Right atrium auricular region (tissue), 2 donors: ENCODE data around the gene AGBL4. TPM values are rescaled to one million over a fixed set of nuclear protein-coding genes. Genes with fewer than 3 reads are reported as not detected.

Experiments
- DNase-seq: peaks from one replicate; pipeline ENCODE4 v3.0.0-alpha.2; 2019; ENCODE audit warnings: low spot score
- H3K27ac ChIP-seq, 2 donors: fragments of 200-600 bp; sonication (generic); 1 replicate in 1 of 2; 2 replicates in 1 of 2; pipeline ENCODE4 v1.5.1; 2016 to 2019
- H3K27me3 ChIP-seq, 2 donors: fragments of 200-600 bp; sonication (generic); one replicate each; pipeline versions ENCODE4 v1.5.1 to v1.6.0; 2017 to 2019
- H3K36me3 ChIP-seq: fragments of 200-600 bp; sonication (generic); one replicate; pipeline ENCODE4 v1.5.1; 2016
- H3K4me1 ChIP-seq, 2 donors: fragments of 200-600 bp; sonication (generic); one replicate each; pipeline versions ENCODE4 v1.5.1 to v1.6.0; 2017 to 2019
- H3K4me3 ChIP-seq, 2 donors: fragments of 200-600 bp; sonication (generic); 1 replicate in 1 of 2; 2 replicates in 1 of 2; pipeline ENCODE4 v1.5.1; 2017 to 2019; ENCODE audit warnings: mild to moderate bottlenecking in 1 of 2, moderate library complexity in 1 of 2
- H3K9me3 ChIP-seq, 2 donors: fragments of 200-600 bp; sonication (generic); one replicate each; pipeline ENCODE4 v1.5.1; 2019
- total RNA-seq, 2 donors: library from RNA; depleted of rRNA; stranded (reverse); fragments of >200 nt; gene quantifications; one replicate each; pipeline ENCODE4 v1.1.0, GENCODE V29; 2016
- TF ChIP-seq, protein P1 (sequence below), 2 donors: fragments of 200-600 bp; sonication (generic); IDR thresholded peaks; one replicate each; pipeline ENCODE4 v1.5.1; 2019; ENCODE audit warnings: antibody characterized with exemption in 2 of 2

The AGBL4 gene
- total RNA-seq, 2 donors from 2014 or later, result 0.94 to 1.7 TPM

DNA sequence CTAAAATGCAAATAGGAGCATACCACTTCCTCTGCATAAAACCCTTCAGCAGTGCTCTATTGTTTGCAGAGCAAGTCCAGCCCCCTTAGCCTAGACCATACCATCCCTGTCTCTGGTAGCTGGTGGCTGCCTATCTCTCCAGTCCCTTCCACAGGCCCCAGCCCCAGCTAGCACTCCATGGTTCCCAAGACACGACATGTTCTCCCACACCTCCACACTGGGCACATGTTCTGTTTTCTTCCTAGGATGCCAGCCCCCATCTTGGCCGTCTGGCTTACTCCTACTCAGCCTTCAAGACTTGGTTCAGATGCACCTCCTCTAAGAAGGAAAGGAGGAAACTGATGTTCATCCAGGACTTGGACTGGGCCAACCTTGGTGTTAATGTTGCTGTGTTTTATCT, 1355.4 kb downstream of the AGBL4 start:
- no peak for DNase-seq
- H3K36me3 ChIP-seq, result no peaks in the 10 kb centered on the region
- no peak overlapping the region for H3K27ac ChIP-seq
- no peak overlapping the region for H3K4me3 ChIP-seq
- H3K9me3 ChIP-seq, result no peaks in the 10 kb centered on the region
- no peaks in the 10 kb centered on the region for H3K4me1 ChIP-seq
- TF ChIP-seq, protein P1, sequence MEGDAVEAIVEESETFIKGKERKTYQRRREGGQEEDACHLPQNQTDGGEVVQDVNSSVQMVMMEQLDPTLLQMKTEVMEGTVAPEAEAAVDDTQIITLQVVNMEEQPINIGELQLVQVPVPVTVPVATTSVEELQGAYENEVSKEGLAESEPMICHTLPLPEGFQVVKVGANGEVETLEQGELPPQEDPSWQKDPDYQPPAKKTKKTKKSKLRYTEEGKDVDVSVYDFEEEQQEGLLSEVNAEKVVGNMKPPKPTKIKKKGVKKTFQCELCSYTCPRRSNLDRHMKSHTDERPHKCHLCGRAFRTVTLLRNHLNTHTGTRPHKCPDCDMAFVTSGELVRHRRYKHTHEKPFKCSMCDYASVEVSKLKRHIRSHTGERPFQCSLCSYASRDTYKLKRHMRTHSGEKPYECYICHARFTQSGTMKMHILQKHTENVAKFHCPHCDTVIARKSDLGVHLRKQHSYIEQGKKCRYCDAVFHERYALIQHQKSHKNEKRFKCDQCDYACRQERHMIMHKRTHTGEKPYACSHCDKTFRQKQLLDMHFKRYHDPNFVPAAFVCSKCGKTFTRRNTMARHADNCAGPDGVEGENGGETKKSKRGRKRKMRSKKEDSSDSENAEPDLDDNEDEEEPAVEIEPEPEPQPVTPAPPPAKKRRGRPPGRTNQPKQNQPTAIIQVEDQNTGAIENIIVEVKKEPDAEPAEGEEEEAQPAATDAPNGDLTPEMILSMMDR (IDR thresholded peaks at IDR 0.05), result no peak
- H3K27me3 ChIP-seq, result no peaks in the 10 kb centered on the region

DNA sequence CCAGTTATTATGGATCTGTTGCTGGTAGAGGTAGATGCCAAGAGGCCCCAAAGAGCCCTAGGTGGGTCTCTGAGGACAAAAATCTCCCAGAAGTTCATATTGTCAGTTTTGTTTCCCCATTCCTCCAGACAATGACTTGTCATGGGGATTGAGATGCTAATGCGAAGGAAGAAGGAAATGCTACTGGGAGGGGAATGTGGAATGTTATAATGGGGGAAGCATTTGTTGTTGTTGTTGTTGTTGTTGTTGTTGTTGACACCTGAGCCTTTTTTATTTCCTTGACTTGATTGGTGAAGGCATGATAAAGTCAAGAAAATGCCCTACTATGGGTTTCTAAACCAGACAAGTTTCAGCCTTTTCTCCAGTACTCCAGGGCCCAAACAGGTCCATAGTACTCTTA, 1356.0 kb downstream of the AGBL4 start:
- TF ChIP-seq, protein P1 (IDR thresholded peaks at IDR 0.05), result no peak
- no peak for DNase-seq
- no peaks in the 10 kb centered on the region for H3K4me1 ChIP-seq
- H3K27ac ChIP-seq, result no peak overlapping the region
- no peaks in the 10 kb centered on the region for H3K9me3 ChIP-seq
- H3K4me3 ChIP-seq, result no peak overlapping the region
- H3K36me3 ChIP-seq, result no peaks in the 10 kb centered on the region
- H3K27me3 ChIP-seq, result no peaks in the 10 kb centered on the region

DNA sequence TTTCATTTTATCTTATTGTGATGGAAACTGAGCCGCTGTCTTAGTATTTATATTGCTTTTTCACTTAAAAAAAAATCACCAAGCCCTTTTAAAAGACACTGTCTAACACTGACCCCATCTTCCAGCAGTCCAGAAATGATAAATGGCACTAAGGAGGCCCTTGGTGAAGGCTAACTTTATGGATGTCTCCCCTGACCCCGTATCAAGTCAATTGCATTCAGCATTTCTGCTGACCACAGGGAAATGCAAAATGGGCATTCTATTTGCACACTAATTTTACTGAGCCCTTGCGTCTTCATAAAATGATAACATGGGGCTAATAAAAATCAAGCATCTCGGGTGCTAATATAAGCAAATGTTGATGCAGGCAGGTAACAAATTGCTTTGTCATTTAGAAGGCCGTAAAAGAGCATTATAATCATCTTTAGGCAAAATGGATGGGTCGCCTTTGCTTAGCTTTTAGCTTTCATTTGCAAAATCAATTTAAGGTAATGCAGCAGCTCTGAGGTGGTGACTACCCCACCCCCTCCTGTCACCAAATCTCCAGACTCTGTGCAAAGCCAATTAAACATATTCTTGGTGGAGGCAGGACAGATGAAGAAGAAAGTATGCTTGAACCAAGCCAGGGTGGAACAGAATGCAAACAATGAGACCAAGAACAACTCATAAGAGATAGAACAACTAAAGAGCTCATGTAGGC, 1357.9 kb downstream of the AGBL4 start:
- H3K27ac ChIP-seq, result no peak overlapping the region
- H3K4me3 ChIP-seq, result no peak overlapping the region
- H3K4me1 ChIP-seq, result no peaks in the 10 kb centered on the region
- no peak for DNase-seq
- no peaks in the 10 kb centered on the region for H3K36me3 ChIP-seq
- no peaks in the 10 kb centered on the region for H3K27me3 ChIP-seq
- no peaks in the 10 kb centered on the region for H3K9me3 ChIP-seq
- TF ChIP-seq, protein P1 (IDR thresholded peaks at IDR 0.05), result no peak

DNA sequence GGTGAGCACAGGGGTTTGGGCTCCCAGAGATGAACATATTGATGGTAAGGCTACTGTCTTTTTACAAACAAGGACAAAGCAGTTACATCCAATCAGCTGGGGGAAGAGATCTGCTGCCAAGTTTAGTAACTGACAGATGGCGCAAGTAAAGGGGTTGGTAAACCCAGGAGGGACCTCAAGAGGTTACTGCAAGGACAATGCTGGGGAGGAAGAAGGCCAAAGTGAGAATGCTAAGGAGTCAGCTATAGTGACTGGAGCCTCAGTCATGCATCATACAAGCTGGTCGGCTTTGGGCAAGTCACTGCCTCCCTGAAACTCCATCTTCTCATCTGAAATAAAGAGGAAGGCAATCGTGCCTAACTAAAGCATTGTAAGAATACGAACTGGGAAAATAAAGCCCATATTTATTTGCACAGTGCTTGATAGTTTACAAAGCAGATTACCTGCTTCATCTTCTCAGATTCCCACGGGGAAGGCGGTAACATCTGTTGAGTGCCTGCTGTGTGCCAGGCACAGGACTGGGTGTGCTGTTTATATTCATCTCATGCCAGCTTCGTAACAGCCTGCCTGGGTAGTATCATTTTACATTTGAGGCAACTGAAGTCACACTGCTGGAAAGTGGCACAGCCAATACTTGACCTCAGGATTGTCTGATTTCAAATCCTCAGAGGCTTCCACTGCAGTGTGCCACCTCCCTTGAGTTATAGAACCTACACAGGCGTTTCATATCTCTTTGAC, 1361.9 kb downstream of the AGBL4 start:
- H3K27ac ChIP-seq, result no peak overlapping the region
- TF ChIP-seq, protein P1 (IDR thresholded peaks at IDR 0.05), result no peak
- H3K9me3 ChIP-seq, result no peaks in the 10 kb centered on the region
- no peak overlapping the region for H3K4me3 ChIP-seq
- no peaks in the 10 kb centered on the region for H3K27me3 ChIP-seq
- no peaks in the 10 kb centered on the region for H3K4me1 ChIP-seq
- no peak for DNase-seq
- H3K36me3 ChIP-seq, result no peaks in the 10 kb centered on the region

DNA sequence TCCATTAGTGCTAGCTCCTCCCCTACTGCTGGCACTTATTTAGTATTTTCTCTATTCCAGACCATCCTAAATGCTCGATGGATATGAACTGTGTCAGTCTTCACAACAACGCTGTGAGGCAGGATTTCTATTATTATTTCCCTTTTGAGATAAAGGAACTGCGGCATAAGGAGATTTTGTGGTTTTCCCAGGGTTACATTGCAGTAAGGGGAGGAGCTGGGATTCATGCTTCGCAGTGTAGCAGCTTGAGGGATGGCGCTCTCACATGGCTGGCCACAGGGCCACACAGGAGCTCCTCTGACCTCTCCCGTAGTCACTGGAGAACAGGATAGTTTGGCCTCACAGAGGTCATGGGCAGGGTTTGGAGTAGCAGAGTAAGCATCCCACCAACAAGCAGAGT, 1364.0 kb downstream of the AGBL4 start:
- no peaks in the 10 kb centered on the region for H3K9me3 ChIP-seq
- H3K4me1 ChIP-seq, result no peaks in the 10 kb centered on the region
- H3K4me3 ChIP-seq, result no peak overlapping the region
- DNase-seq, result no peak
- H3K27ac ChIP-seq, result no peak overlapping the region
- H3K36me3 ChIP-seq, result no peaks in the 10 kb centered on the region
- H3K27me3 ChIP-seq, result no peaks in the 10 kb centered on the region
- TF ChIP-seq, protein P1 (IDR thresholded peaks at IDR 0.05), result no peak
